Neural progenitor cell (in vitro differentiated cells): ENCODE results near the gene STPG1.

Experiments
- CTCF ChIP-seq: fragments of 200-600 bp; sonication (generic); IDR thresholded peaks from 2 replicates; pipeline ENCODE4 v1.5.1; 2017; ENCODE audit warnings: antibody characterized with exemption, mild to moderate bottlenecking
- EZH2 ChIP-seq: fragments of 200-600 bp; sonication (generic); IDR thresholded peaks from 2 replicates; pipeline ENCODE4 v1.6.1; 2017; ENCODE audit warnings: antibody characterized with exemption, mild to moderate bottlenecking, moderate library complexity
- EZH2phosphoT487 ChIP-seq: fragments of 200-600 bp; sonication (generic); IDR thresholded peaks from 2 replicates; pipeline ENCODE4 v1.6.1; 2017; ENCODE audit warnings: antibody characterized with exemption

GRCh38 chr1:24355466-24355865 is 58.1 kb downstream of the STPG1 start:
- no peak for TF ChIP-seq CTCF
- no peak for TF ChIP-seq EZH2phosphoT487
- TF ChIP-seq EZH2: no peak
